Activated CD4-positive, alpha-beta T cell treated with anti-CD3 and anti-CD28 coated beads, Interleukin-10, Interleukin-2, amounts not matched to agents 100 ng/mL and 50 ng/mL, durations not matched to agents 16 hours and 8 hours (primary cell): Measurements from ENCODE around the gene CDK14.

Source experiments
- DNase-seq: peaks from one replicate; pipeline ENCODE4 v3.0.0-alpha.2; 2020

Gene CDK14

DNA sequence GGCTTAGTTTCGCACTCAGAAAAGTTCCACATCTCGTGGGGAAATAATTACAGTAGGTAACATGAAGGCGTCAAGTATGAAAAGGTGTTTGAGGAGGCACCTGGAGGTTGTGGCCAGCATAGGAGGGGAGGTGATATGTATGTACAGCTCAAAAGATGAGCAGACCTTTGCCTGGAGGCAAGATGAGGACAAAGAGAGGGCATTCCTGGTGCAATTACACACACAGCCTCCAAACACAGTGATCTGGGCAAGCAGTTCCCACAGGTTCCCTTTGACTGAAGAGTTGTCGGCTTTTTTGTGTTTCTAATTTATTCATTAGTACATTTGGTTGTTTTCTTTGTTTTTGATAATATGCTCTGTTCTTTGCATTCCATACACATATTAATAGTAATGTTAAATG is 46.9 kb downstream of the CDK14 start:
- no peak for DNase-seq

DNA sequence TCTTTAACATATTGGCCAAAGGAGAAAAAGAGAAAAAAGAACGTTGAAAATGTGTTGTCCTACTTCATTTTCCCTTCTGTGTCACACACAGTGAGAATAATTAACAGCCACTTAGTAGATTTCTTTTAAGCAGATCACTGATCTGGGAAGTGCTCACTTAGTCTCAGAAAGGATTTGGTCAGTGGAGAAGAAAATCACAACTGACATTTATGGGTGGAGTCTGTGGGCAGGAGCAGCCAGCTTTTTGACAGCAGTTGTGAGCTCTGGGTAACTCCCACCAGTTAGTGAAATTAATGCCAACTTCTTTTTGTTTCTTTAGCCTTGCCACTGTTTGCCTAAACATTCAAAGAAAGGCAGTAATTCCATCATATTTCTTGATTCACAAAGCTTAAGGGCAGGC is 49.7 kb downstream of the CDK14 start:
- no peak for DNase-seq

DNA sequence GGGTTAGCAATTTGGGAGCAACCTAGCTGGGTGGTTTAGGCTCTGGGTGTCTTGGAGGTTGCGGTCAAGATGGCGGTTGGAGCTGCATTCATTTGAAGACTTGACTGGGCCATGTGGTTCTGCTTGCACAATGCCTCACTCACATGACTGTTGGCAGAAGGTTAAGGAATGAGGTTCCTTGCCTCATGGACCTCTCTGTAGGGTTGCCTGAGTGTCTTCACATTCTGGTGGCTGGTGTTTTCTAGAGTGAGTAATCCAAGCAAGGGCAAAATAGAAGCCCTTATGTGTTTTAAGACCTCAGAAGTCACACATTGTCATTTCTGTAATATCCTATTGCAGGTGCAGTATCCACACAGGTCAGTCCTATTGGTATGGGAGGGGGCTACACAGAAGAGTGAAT is 52.0 kb downstream of the CDK14 start:
- no peak for DNase-seq

DNA sequence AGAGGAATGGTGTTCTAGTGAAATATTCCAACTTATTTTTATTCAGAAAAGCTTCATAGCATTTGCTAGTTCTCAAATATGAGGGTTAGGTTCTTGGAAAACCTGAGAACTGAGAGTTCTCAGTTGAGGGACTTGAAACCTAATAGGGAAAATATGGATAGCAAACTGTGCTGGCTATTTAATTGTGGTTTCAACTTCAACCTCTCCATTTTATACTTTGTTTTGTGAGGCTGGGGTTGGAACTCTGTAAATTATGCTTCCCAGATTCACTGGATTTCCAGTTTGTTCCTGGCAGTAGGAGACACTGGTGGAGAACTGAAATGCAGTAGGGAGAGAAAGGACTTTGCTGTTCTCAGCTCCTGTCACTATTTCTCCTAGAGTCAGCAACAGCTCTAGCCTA is 52.7 kb downstream of the CDK14 start:
- DNase-seq, result no peak

DNA sequence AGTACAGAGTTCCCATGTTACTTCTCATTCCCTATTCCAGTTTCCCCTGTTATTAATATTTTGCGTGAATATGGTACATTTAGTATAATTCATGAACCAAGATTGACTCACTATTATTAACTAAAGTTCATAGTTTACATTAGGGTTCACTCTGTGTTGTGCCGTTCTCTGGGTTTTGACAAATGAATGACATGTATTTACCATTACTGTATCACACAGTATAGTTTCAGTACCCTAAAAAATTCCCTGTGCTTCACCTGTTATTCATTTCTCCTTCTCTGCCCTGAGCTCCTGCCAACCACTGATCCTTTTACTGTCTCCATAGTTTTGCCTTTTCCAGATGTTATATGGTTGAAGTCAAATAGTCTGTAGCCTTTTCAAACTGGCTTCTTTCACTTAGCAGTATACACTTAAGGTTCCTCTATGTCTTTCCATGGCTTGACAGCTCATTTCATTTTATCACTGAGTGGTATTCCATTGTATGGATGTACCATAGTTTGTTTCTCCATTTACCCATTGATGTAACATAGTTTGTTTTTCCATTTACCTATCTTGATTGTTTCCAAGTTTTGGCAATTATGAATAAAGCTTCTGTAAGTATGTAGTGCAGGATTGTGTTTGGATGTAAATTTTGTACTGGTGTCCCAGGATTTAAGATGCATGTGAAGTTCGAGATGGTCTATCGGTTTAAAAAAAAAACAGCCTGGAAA is 58.8 kb downstream of the CDK14 start:
- no peak for DNase-seq

DNA sequence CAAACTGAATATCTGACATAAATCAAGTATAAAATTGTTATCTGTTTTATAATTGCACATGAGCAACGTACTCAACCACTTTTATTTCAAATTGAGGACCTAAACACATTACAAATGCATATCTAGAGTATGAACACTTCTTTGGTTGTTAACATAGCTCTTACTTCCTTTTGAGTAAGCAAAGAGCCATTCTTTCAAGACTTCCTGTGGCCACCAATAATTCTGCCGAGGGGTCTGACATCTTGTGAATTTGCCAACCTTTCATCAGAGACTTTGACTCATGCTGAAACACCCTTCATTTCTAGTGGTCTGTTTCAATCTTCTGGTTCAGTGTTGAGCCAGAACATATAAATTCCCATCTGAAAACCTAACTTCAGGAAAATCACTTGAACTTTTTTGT is 59.4 kb downstream of the CDK14 start:
- DNase-seq, result no peak

DNA sequence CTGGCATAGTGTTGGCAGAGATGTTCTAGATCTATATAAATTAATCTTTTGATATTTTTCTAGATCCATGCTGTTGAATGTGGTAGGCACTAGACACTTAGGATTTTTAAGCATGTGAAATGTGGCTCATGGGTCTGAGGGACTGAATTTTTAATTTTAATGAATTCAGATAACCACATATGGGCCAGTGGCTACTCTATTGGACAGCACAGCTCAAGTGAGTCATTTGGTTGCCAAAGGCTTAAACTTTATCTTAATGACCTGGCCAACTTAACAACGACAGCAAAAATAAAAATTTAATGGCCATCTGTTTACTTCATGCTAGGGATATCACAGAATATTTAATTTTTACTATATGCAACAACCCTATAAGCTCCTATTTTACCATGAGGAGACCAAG is 61.4 kb downstream of the CDK14 start:
- DNase-seq, result no peak

DNA sequence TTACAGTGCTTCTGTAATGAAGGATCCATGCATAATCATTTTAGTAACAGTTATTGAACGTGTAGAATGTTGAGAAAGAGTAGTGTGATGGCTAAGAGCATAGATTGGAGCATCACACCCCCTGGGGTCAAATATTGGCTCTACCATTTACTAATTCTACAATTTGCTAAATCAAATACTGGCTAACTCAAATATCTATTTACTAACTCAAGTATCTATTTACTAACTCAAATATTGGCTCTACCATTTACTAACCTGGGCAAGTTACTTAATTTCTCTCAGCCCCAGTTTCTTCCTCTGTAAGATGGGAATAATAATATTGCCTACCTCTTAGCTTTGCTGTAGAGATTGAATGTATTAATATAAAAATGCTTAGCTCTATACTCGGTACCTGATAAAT is 64.0 kb downstream of the CDK14 start:
- DNase-seq, result no peak

DNA sequence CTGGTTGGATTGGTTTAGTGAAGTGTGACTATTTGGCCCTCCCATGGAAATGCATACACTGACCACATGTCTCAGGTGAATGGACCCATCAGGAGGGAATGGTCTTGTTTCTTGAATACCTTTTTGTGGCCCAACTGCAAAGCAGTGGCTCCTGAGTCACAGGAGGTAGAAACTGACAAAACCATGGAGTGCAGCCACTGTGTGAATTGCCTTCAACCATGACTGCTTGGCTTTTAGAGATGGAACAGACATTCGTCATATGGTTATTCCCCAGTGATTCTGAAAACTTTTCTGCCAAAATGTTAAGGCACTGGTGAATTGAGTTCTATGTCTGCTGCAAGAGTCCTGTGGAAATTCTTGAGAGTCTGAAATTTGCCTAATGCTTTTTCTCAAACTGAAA is 64.7 kb downstream of the CDK14 start:
- no peak for DNase-seq

DNA sequence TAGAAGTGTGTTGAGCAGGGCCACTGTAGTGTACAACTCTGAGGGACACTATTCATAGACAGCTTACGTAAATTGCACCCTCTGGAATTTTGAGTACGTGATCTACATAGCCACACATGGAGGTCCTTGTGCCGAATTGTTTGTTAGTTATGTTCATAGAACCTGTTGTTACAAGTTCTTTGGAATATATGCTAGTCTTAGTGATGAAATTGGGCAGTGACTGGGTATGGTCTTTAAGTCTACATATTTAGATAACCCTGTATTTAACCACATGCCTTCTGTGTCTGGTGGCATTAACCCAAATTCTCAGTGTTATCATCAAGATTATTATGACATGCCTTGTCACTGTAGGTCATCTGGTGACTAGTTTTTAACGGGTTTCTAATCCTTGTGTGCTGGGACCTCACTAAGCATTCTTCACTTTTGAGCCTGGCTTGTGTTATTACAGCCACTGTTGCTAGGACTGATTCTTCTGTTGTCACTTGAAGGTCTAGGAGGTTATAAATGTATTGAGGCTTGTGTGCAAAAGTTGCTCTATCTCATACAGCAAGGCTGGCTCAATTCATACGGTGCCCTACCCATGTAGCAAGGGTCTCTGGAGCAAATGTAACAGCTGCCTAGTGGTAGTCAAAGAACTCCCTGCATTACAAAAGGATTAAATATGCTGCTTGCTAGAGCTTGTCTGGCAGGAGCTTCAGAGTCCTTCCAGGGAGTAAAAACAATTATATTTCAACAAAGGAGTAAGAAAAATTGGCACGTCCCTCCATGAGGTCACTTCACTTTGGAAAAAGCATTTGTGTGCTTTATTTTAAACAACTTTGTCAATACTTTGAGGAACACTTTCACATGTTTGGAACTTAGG is 65.4 kb downstream of the CDK14 start:
- DNase-seq, result no peak

DNA sequence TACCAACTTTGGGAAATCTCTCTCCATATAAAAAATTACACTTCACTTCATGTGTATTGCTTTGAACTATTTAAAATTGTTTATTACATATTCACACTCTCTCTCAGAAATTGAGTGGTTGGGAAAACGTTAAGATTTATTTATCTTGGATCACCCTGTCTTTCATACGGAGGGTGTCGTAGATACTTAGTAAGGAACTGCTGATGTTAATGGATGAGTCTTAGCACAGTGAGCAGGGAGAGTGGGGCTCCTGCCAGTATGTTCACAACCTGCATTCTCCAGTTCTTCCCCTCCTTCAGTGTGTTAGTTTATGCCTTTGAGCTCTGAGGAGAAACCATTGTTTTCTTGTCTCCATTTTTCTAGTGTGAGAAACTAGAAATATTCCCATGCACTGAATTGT is 67.1 kb downstream of the CDK14 start:
- DNase-seq, result no peak

DNA sequence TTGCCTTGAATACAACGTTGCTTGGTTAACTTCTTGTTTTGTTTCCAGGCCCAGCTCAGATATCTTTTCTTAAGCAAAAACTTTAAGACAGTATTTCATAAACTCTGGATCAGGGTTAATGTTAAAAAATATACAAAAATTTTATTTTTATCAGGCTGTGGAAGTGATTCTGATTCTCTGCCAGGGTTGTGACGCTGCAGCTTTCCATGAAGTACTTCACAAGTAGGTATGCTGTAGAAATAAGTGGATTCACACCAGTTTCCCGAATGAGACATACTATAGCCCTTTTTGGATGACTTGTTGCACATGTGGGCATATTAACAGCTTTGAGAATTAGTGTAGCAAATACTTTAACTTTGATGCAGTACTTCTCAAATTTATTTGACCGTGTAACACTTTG is 70.1 kb downstream of the CDK14 start:
- DNase-seq, result no peak

DNA sequence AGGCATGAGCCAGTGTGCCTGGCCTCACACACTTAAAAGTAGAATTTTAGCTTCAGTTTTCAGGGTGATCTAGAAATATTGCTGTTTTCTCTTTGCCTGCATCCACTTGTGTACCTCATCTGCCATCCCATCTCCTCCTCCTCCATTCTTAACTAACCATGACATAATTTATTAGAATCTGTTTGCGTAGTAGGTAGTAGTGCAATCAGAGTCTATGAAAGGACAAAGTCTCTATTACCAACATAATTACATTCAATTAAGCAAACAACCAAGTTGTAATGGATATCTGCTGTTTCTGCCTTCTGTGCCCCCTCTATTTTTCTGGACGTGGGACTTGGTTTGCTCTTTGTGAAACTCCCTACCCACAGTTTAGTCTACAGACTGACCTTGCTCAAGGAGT is 72.9 kb downstream of the CDK14 start:
- DNase-seq, result no peak

DNA sequence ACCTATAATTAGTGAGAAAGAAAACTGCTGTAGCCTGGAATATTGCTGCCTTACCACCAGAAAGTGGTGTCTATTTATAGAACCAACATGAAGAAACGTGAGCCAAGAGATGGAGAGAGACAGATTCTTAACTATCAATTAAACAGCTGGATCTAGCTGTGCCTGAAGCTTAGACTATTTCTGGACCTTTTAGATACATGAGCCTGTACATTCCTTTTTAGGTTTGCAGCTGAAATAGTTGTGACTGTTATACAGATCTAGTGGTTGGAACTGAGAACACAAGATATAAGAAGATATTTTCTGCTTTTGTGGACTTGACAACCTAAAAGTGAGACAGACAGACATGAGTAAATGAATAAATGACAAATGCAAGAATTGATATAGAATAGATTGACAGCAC is 73.4 kb downstream of the CDK14 start:
- no peak for DNase-seq

DNA sequence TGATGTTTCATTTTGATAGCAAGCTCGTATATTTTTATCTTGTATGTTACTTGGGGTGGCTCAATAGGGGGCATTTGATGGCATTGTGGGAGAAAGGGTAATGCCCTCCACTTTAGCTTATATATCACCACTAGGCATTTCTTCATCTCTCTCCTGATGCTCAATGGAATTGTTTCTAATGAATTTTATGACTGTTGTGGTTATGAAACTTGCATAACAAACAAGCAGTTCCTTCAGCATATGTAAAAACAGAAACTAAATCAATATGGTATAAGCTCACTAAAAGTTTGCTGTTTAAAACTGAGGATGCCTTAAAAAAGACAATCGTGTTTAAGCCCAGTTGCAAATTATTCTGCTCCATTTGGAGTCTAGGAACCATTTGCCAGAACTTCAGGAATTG is 75.5 kb downstream of the CDK14 start:
- no peak for DNase-seq

DNA sequence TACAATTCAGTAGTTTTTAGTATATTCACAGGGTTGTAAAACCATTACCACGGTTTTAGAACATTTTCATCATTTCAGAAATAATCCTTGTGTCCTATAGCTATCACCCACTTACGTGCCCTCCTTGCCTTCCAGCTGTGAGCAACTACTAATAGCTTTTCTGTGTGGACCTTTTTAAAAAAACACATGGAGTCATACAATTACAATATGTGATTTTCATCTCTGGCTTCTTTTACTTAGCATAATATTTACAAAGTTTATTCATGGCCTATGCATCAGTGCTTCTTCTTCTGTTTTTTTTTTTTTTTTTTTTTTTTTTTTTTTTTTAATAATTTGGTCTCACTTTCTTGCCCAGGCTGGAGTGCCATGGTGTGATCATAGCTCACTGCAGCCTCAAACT is 76.1 kb downstream of the CDK14 start:
- no peak for DNase-seq

DNA sequence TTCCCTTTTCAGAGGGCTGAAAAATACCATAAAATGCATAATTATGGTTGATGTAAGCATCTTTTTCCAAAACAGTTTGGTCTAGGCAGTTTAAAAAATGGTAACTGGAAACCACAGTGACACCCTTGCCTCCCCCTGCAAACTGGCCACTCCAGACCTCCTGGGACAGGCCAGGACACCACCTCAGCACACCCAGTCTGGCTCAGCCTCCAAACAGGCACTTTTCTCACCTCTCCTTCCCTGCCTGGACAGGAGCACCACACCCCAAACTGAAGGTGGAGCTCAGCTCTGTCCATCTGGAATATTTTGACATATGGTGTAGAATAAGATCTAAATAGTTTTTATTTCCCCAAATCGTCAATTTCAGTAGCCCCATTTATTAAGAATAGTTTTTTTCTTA is 78.5 kb downstream of the CDK14 start:
- DNase-seq, result no peak

DNA sequence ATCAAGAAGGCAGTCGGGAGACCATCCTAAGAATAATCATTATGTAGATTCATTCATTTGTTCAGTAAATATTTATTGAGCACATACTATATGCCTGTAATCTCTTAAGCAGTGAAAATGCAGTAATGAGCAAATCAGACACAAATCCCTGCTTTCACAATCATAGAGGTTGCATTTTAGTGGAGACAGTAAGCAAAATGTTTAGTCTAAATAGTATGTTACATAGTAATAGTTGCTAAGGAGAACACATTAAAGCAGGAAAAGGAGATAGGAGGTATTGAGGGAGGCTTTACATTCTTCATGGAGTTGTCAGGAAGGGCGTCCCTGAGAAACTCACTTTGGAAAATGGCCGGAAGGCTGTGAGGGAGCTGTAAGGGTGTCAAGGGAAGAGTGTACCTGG is 79.9 kb downstream of the CDK14 start:
- no peak for DNase-seq

DNA sequence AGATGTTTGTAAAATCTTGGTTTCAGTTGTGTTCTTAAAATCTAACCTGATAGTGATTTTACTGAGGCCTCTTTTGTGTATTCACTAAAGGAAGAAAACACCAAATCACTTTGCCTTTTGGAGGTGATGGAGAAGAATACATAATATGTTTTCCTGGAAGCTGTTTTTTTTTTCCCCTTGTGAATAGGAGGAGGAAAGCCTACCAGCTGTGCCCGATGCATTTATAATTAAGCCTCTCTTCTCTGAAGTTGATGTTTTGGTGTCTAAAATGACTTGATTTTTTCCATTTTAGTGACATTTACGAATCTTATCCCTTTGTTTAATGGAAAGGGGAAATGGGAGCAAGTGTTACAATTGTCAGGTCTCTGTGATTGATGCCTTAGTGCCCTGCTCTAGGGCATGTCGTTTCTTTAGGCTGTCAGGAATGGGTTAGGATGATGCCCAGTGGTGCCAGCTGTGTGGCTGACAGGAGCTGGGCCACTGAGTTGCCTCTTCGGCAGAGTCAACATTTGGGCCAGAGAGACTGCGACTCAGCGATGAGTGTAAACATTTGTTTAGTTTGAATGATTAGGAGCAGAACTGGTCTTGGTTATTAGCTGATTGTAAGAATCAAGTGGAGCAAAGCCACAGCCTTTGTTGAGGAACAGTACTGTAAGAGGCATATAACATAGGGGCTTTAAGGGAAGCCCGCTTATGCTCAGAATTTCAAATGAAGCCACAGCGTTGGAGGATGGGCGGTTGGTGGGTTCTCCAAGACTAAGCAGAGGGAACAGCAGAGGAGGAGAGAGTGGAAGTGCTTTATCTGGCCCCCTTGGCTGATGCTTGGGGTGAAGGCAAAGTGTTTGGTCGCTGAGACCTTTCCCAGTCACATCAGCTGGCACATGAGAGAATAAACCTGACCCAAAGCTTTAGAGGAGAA is 81.6 kb downstream of the CDK14 start:
- no peak for DNase-seq

DNA sequence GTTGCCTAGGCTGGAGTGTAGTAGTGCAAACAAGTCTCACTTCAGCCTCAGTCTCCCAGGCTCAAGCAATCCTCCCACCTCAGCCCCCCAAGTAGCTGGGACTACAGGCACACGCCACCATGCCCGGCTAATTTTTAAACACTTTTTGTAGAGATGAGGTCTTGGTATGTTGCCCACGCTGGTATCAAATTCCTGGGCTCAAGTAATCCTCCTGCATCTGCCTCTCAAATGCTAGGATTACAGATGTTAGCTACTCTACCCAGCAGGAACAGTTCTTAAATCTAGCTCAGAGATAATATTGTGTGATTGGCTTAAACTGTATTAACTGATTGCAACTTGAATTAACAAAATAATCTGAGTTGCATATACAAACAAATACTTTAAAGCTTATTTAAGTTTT is 82.9 kb downstream of the CDK14 start:
- DNase-seq, result no peak

DNA sequence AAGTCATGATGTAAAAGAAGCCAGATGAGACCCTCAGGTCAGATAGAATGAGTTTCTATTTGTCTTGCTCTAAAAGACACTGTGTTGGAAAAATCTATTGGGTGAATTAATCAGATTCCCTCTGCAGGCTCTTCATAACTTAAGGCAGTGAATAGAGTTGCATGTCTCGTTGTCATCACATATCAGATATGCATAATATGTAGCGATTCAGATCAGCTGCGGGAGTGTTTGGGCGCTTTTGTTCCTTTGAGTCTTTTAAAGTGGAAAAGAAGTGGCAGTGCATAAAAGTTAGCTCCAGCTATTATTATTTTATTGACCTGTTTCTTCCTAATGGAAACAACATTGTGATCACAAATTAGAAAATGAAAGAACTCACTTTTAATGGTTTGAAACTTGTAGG is 84.4 kb downstream of the CDK14 start:
- no peak for DNase-seq

DNA sequence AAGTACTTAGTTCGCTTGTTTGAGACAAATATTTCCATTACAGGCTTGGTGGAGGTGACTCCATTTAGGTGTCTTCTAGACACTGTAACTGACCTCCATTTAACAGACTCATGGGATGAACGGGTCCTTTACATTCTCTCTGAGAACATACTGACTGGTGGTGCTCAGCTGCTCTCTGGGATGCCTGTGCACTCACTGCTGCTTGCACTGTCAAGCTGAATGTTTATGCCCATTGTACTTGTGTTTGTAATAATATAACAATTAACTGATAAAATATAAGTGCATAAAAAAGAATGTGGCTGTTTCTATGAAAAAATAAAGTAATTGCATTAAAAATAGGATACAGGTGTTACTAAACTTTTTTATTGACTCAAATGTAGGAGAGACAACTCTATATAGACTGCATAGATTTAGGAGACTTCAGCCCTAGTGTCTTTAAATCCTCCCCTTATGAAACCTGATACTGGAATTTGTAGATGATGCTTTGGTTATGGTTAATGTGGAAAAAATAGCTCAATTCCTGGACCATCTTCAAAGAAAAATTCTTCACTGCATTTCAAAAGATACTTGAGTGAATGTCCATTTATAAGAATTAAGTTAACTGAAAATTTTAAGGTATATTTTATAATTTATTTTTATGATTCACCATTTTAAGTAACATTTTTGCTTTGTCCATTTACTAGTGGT is 85.4 kb downstream of the CDK14 start:
- no peak for DNase-seq

DNA sequence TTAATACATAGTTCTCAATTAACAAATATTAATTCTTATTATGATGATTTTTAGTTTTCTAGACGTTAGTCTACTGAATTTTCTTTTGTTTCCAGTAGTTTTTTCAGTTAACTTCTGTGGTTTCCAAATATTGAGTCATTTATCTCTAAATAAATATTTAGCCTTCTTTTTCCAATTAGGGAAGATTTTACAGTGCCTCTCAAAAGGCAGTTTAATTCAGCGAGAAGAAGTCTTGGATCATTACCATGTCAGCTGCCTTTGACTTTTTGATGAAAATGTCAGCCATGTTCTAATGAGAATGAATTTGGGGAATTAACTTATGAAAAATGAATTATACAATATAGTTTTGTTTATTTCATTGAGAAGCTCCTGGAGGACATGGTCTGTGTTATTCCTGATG is 90.0 kb downstream of the CDK14 start:
- no peak for DNase-seq
